Measurements from ENCODE around the gene TRIM72.

GRCh38 chr16:31183432-31184428 lies 30.2 kb upstream of the TRIM72 start:
- TF ChIP-seq POLR2AphosphoS5 (IDR thresholded peaks at IDR 0.05; ENCODE audit: low read depth, low read length) (no peak), REST (IDR thresholded peaks at IDR 0.05; ENCODE audit: insufficient read depth in 1 of 2, low read depth in 2 of 2, low read length in 2 of 2) (no peak), SIN3A (IDR thresholded peaks at IDR 0.05; ENCODE audit: borderline replicate concordance, insufficient read depth, low read length) (no peak), TAF1 (IDR thresholded peaks at IDR 0.05; ENCODE audit: borderline replicate concordance, insufficient read depth, low read length) (no peak)

All from PFSK-1 (cell line).